Calu3 (cell line): ENCODE results near the gene NLGN2. TPM values are rescaled to one million over a fixed set of nuclear protein-coding genes. Genes with fewer than 3 reads are reported as not detected.

Experiments used
- BruUV-seq: library from RNA; stranded (reverse); fragments of 400-500 nt; replicated peaks from 2 replicates; lab custom pipeline; 2021; lab: Mats Ljungman, UMichigan
- CTCF ChIA-PET: fragments of 300-600 bp; sonication (Branson Sonifier 250); formaldehyde crosslinking; loops from one replicate; lab custom pipeline; 2022; ENCODE audit warnings: antibody characterized with exemption; lab: Charles Lee
- DNase-seq: peaks from one replicate; pipeline ENCODE4 v3.0.0; 2022
- H3K27ac Mint-ChIP-seq: one replicate; pipeline ENCODE4 v1.8.0; 2022; ENCODE audit warnings: mixed read lengths; ENCODE audit not compliant: unreplicated experiment
- H3K27me3 Mint-ChIP-seq: one replicate; pipeline ENCODE4 v1.8.0; 2022; ENCODE audit warnings: mixed read lengths; ENCODE audit not compliant: unreplicated experiment
- H3K36me3 Mint-ChIP-seq: one replicate; pipeline ENCODE4 v1.8.0; 2022; ENCODE audit warnings: mild to moderate bottlenecking, moderate library complexity, mixed read lengths; ENCODE audit not compliant: insufficient read depth, unreplicated experiment
- H3K4me1 Mint-ChIP-seq: one replicate; pipeline ENCODE4 v1.8.0; 2022; ENCODE audit warnings: mild to moderate bottlenecking, low read depth, mixed read lengths; ENCODE audit not compliant: unreplicated experiment
- H3K4me3 Mint-ChIP-seq: one replicate; pipeline ENCODE4 v1.8.0; 2022; ENCODE audit warnings: mild to moderate bottlenecking, low read depth, moderate library complexity, mixed read lengths; ENCODE audit not compliant: unreplicated experiment
- H3K9me3 Mint-ChIP-seq: one replicate; pipeline ENCODE4 v1.8.0; 2022; ENCODE audit warnings: low read depth, mixed read lengths; ENCODE audit not compliant: unreplicated experiment
- intact Hi-C: fragments of 100-400 bp; cut with micrococcal nuclease; formaldehyde crosslinking; loops from one replicate; pipeline ENCODE4 v1.10.0; 2022; ENCODE audit not compliant: unreplicated experiment
- total RNA-seq: library from RNA; stranded (reverse); gene quantifications from 2 replicates; pipeline ENCODE4 v1.2.3, GENCODE V29; 2022
- TF ChIP-seq, protein P1 (sequence below): fragments of 200-600 bp; IDR thresholded peaks from one replicate; pipeline ENCODE4 v1.8.0; 2022; ENCODE audit warnings: antibody characterized with exemption; ENCODE audit not compliant: unreplicated experiment

NLGN2 gene
- total RNA-seq, 1 experiment from 2014 or later: 13.9 TPM

GRCh38 chr17:7426896-7427489 is 19.3 kb downstream of the NLGN2 start:
- CTCF ChIA-PET: no interaction called here
- intact Hi-C loops: no loop called here
- no peak overlapping the region for H3K27ac Mint-ChIP-seq
- H3K9me3 Mint-ChIP-seq: no peaks in the 10 kb centered on the region
- DNase-seq: no peak
- peaks cover 4% of the 10 kb centered on the region for H3K36me3 Mint-ChIP-seq
- no TSS peak for BruUV-seq
- H3K4me1 Mint-ChIP-seq: no peaks in the 10 kb centered on the region
- no peak overlapping the region for H3K4me3 Mint-ChIP-seq
- TF ChIP-seq, protein P1, sequence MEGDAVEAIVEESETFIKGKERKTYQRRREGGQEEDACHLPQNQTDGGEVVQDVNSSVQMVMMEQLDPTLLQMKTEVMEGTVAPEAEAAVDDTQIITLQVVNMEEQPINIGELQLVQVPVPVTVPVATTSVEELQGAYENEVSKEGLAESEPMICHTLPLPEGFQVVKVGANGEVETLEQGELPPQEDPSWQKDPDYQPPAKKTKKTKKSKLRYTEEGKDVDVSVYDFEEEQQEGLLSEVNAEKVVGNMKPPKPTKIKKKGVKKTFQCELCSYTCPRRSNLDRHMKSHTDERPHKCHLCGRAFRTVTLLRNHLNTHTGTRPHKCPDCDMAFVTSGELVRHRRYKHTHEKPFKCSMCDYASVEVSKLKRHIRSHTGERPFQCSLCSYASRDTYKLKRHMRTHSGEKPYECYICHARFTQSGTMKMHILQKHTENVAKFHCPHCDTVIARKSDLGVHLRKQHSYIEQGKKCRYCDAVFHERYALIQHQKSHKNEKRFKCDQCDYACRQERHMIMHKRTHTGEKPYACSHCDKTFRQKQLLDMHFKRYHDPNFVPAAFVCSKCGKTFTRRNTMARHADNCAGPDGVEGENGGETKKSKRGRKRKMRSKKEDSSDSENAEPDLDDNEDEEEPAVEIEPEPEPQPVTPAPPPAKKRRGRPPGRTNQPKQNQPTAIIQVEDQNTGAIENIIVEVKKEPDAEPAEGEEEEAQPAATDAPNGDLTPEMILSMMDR: no peak
- no peaks in the 10 kb centered on the region for H3K27me3 Mint-ChIP-seq

GRCh38 chr17:7427549-7427948 is 19.9 kb downstream of the NLGN2 start:
- peaks cover 4% of the 10 kb centered on the region for H3K36me3 Mint-ChIP-seq
- H3K9me3 Mint-ChIP-seq: no peaks in the 10 kb centered on the region
- H3K27me3 Mint-ChIP-seq: no peaks in the 10 kb centered on the region
- no TSS peak for BruUV-seq
- no peaks in the 10 kb centered on the region for H3K4me1 Mint-ChIP-seq
- H3K27ac Mint-ChIP-seq: no peak overlapping the region
- TF ChIP-seq, protein P1: no peak
- intact Hi-C loops: no loop called here
- CTCF ChIA-PET: interaction anchor here (0.7 kb wide), 1 partner anchor 71 kb away, joined by 3 read pairs; no protein-coding TSS in a partner anchor
- DNase-seq: no peak
- H3K4me3 Mint-ChIP-seq: no peak overlapping the region

DNA sequence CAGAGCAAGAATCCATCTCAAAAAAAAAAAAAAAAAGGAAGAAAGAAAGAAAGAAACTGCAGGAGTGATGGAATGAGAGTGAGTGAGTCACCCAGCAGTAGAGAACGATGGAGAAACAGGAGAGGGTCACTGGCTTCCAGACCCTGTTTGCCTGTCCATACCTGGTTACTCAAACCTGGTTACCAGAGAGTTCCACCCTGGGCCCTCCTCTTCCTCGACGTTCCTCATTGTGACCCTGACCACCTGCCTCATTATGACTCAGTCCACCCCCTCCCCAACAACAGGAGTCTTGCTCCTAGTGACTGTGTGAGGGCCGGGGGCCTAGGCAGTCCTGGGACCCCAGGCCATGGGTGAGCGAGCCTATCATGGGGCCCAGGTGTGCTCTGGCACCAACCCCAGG is 20.9 kb downstream of the NLGN2 start, which contains the start of gene SPEM3:
TSS of gene SPEM3 (plus strand) at position 301 of the 400 bp plus-strand sequence. CDS start at position 347, 46 bp downstream.
- intact Hi-C loops: no loop called here
- H3K27ac Mint-ChIP-seq: no peak within 1 kb of the TSS

GRCh38 chr17:7429722-7430121 is 22.1 kb downstream of the NLGN2 start:
- no TSS peak for BruUV-seq
- H3K9me3 Mint-ChIP-seq: no peaks in the 10 kb centered on the region
- H3K27me3 Mint-ChIP-seq: no peaks in the 10 kb centered on the region
- TF ChIP-seq, protein P1: no peak
- no peak for DNase-seq
- peaks cover 4% of the 10 kb centered on the region for H3K36me3 Mint-ChIP-seq
- intact Hi-C loops: no loop called here
- H3K4me3 Mint-ChIP-seq: no peak overlapping the region
- H3K4me1 Mint-ChIP-seq: no peaks in the 10 kb centered on the region
- no peak overlapping the region for H3K27ac Mint-ChIP-seq
- CTCF ChIA-PET: interaction anchor here (0.5 kb wide), 1 partner anchor 59 kb away, joined by 4 read pairs; no protein-coding TSS in a partner anchor

More for the DNA sequence above, 20.9 kb downstream of the NLGN2 start, which contains the start of gene SPEM3:
- BruUV-seq: no TSS peak
- no peaks in the 10 kb centered on the region for H3K9me3 Mint-ChIP-seq
- CTCF ChIA-PET: no interaction called here
- peaks cover 4% of the 10 kb centered on the region for H3K36me3 Mint-ChIP-seq
- no peak within 1 kb of the TSS for H3K4me3 Mint-ChIP-seq
- no peak for DNase-seq
- TF ChIP-seq, protein P1: no peak
- H3K27me3 Mint-ChIP-seq: no peaks in the 10 kb centered on the region
- no peaks in the 10 kb centered on the region for H3K4me1 Mint-ChIP-seq
